ENCODE results near the gene PBX3.

DNA sequence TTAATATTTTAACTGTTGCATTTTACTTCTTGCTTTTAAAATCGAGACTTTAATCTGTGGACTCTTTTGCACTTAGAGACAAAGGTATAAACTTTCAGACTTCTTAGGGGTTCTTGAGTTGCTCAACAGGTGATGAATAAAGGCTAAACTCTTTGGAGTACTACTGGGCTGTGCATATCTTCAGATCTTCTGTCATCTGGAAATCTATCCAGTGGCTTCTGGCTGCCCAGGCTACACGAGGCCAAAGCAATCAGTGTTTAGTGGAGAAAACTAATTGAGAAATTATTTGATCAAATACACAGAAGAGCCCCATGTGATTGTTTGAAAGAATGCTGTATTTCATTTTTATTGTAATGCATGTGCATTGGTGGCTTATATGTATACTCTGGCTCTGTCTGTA is 146.1 kb downstream of the PBX3 start:
- TF ChIP-seq, protein P1, sequence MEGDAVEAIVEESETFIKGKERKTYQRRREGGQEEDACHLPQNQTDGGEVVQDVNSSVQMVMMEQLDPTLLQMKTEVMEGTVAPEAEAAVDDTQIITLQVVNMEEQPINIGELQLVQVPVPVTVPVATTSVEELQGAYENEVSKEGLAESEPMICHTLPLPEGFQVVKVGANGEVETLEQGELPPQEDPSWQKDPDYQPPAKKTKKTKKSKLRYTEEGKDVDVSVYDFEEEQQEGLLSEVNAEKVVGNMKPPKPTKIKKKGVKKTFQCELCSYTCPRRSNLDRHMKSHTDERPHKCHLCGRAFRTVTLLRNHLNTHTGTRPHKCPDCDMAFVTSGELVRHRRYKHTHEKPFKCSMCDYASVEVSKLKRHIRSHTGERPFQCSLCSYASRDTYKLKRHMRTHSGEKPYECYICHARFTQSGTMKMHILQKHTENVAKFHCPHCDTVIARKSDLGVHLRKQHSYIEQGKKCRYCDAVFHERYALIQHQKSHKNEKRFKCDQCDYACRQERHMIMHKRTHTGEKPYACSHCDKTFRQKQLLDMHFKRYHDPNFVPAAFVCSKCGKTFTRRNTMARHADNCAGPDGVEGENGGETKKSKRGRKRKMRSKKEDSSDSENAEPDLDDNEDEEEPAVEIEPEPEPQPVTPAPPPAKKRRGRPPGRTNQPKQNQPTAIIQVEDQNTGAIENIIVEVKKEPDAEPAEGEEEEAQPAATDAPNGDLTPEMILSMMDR (IDR thresholded peaks at IDR 0.05): no peak
- TF ChIP-seq POLR2A (IDR thresholded peaks at IDR 0.05): no peak

All from ovary (tissue), 3 donors.